ENCODE measurements around the gene UBE2D2.

Gene UBE2D2

DNA sequence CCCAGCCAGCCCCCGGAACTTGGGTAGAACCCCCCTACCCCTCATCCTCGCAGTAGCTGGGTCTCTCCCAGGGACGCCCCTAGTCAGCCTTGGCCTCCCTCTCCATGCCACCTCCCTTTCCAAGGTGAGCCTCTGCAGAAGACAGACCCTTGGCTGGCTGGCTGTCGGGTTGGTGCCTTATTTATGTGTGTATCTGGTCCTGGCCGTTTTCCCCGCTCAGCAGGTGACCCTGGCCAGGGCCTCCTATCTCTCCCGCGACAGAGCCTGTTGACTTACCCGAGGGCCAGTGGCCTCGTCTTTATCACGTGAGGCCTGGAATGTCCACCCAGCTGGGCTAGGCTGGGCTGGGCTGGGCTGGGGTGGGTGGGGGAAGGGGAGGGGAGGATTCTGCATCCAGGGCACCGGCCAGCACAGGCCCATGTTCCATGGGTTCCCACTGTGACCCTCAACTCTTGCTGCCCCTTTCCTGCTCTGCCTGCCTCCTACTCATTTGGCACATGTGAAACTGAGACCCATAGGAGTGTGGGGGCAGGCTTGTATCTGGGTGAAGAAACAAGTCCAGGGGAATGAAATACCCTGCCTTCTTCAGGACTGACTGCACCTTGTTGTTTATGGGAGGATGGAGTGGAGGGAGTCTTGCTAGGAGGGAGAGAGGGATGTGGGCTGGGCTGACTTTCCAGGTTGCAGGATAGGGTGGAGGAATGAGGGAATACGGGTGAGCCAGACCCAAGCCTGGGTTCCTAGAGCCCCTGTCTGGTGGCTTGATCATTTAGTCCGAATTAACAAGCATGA is 90.1 kb downstream of the UBE2D2 start:
- Histone ChIP-seq H3K9ac (ENCODE audit: low read depth in 1 of 2, low read length in 2 of 2) (peak overlapping the region in 1 of 2 donors; percentile 37), H3K27me3 (ENCODE audit: control insufficient read depth in 1 of 2, insufficient read depth in 2 of 2, low read length in 2 of 2) (no peaks in the 10 kb centered on the region), H3K4me1 (ENCODE audit: control insufficient read depth in 1 of 2, insufficient read depth in 2 of 2, low read length in 2 of 2) (peaks cover 51 to 67% of the 10 kb centered on the region in 2 donors), H3K4me3 (ENCODE audit: low read depth in 1 of 2, low read length in 2 of 2) (peak overlapping the region; percentile 62 to 78), H3K27ac (ENCODE audit: low read depth, low read length) (peak overlapping the region; percentile 68), H3K36me3 (ENCODE audit: control insufficient read depth in 1 of 2, insufficient read depth in 2 of 2, low read length in 2 of 2) (no peaks in the 10 kb centered on the region), H3K9me3 (ENCODE audit: control insufficient read depth in 1 of 2, low read length in 2 of 2) (no peaks in the 10 kb centered on the region)

DNA sequence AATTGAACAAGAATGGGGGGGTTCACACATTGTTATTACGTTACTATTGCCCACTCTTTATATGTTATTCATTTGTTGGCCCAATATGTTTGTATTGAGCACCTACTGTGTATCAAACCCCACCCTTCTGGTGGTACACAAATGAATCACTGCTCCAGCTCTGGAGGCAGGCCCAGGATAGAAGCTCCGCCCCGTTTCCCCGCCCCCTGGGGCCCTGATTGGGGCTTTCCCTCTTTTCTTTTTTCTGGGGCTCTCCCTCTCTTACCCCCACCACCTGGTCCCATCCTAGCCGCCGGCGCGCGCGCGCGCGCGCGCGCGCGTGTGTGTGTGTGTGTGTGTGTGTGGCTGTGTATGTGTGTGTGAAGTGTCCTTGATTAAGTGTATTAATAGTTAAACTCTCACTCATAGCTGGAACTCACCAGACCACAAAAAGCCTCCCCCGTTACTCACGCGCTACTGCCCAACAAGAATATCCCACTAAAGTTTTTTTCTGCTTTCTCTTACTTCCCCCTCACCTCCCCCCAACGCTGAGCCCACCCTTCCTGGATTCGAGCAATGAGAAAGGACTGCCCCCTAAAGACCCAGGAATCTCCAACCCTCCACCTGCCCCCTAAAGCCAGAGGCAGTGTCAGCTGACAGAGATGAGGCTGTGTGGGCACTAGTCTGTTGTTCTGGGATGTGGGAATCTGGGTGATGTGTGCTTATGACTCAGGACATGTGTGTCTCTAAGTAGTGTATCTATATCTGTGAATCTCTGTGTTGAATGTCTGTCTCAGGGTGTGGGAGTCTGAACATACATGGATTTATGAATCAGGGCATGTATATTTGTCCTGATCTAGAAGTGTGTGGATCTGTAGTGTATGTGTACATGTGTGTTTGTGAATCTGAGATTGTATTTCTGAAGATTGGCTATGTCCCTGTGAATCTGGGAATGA is 91.0 kb downstream of the UBE2D2 start:
- Histone ChIP-seq H3K9me3 (ENCODE audit: control insufficient read depth in 1 of 2, low read length in 2 of 2) (no peaks in the 10 kb centered on the region), H3K36me3 (ENCODE audit: control insufficient read depth in 1 of 2, insufficient read depth in 2 of 2, low read length in 2 of 2) (no peaks in the 10 kb centered on the region), H3K9ac (ENCODE audit: low read depth in 1 of 2, low read length in 2 of 2) (peak overlapping the region; percentile 8 to 13), H3K4me3 (ENCODE audit: low read depth in 1 of 2, low read length in 2 of 2) (peak overlapping the region; percentile 2 to 27), H3K4me1 (ENCODE audit: control insufficient read depth in 1 of 2, insufficient read depth in 2 of 2, low read length in 2 of 2) (peaks cover 49 to 63% of the 10 kb centered on the region in 2 donors), H3K27ac (ENCODE audit: low read depth, low read length) (peak overlapping the region; percentile 53), H3K27me3 (ENCODE audit: control insufficient read depth in 1 of 2, insufficient read depth in 2 of 2, low read length in 2 of 2) (no peaks in the 10 kb centered on the region)

DNA sequence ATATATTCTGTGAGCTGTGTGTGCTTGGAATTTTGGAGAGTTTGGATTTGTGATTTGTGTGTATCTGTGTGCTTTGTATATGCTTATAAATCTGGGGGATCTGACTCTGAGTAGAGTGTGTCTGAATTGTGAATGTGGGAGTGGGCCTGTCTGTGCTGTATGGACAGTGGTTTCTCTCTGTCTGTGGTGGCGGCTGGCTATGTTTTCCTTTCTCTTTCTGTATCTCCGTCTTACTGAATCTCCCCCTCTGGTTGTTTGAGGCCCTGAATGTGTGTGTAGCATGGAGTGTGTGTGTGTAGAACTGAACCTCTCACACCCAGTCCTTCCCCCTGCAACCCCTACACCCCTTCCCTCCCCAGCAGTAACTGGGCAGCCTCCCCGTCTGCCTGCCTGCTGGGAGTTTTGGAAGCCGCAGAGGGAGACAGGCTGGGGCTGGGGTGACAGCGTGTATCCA is 91.7 kb downstream of the UBE2D2 start:
- Histone ChIP-seq H3K4me3 (ENCODE audit: low read depth in 1 of 2, low read length in 2 of 2) (peak overlapping the region in 1 of 2 donors; percentile 27), H3K4me1 (ENCODE audit: control insufficient read depth in 1 of 2, insufficient read depth in 2 of 2, low read length in 2 of 2) (peaks cover 47 to 61% of the 10 kb centered on the region in 2 donors), H3K9ac (ENCODE audit: low read depth in 1 of 2, low read length in 2 of 2) (peak overlapping the region in 1 of 2 donors; percentile 13), H3K9me3 (ENCODE audit: control insufficient read depth in 1 of 2, low read length in 2 of 2) (no peaks in the 10 kb centered on the region), H3K27ac (ENCODE audit: low read depth, low read length) (peak overlapping the region; percentile 63), H3K27me3 (ENCODE audit: control insufficient read depth in 1 of 2, insufficient read depth in 2 of 2, low read length in 2 of 2) (no peaks in the 10 kb centered on the region), H3K36me3 (ENCODE audit: control insufficient read depth in 1 of 2, insufficient read depth in 2 of 2, low read length in 2 of 2) (no peaks in the 10 kb centered on the region)

DNA sequence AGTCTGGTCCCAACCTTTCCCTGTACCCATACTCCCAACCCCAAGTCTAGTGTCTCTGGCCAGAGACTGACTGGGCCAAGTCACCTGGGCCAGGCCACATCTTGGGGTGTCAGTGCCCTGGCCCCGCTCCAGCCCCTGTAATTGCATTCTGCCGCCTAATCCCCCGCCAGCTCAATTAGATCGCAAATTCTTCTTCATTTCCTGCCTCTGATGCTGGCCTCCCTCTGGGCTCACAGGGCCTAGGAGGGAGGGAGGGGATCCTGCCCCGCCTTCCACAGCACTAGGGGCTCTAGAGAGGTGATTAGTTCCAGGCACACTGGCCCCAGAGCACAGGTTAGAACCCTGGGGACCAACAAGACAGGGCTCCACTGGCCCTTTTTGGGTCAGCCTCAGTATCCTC is 92.5 kb downstream of the UBE2D2 start:
- Histone ChIP-seq H3K4me3 (ENCODE audit: low read depth in 1 of 2, low read length in 2 of 2) (no peak overlapping the region), H3K27me3 (ENCODE audit: control insufficient read depth in 1 of 2, insufficient read depth in 2 of 2, low read length in 2 of 2) (no peaks in the 10 kb centered on the region), H3K4me1 (ENCODE audit: control insufficient read depth in 1 of 2, insufficient read depth in 2 of 2, low read length in 2 of 2) (peaks cover 53 to 67% of the 10 kb centered on the region in 2 donors), H3K36me3 (ENCODE audit: control insufficient read depth in 1 of 2, insufficient read depth in 2 of 2, low read length in 2 of 2) (no peaks in the 10 kb centered on the region), H3K9me3 (ENCODE audit: control insufficient read depth in 1 of 2, low read length in 2 of 2) (no peaks in the 10 kb centered on the region), H3K27ac (ENCODE audit: low read depth, low read length) (peak overlapping the region; percentile 0), H3K9ac (ENCODE audit: low read depth in 1 of 2, low read length in 2 of 2) (no peak overlapping the region)

DNA sequence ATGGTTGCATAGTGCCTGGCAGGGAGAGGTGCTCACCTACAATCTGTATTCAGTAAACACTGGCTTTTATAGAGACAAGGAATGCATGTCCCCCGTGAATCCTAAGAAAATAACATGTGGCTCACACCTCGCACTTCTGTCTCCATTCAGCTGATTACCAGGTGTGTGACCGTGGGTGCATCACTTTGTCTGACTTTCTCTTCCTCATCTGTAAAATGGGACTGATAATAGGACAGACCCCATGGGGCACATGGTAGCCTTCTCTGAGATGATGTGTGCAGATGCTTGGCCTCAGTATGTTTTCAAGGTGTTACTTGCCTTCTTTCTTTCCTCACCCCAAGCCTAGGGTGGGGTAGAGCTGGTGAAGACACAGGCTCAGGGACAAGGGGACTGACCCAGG is 93.3 kb downstream of the UBE2D2 start:
- Histone ChIP-seq H3K27ac (ENCODE audit: low read depth, low read length) (no peak overlapping the region), H3K9me3 (ENCODE audit: control insufficient read depth in 1 of 2, low read length in 2 of 2) (no peaks in the 10 kb centered on the region), H3K36me3 (ENCODE audit: control insufficient read depth in 1 of 2, insufficient read depth in 2 of 2, low read length in 2 of 2) (no peaks in the 10 kb centered on the region), H3K4me3 (ENCODE audit: low read depth in 1 of 2, low read length in 2 of 2) (no peak overlapping the region), H3K9ac (ENCODE audit: low read depth in 1 of 2, low read length in 2 of 2) (no peak overlapping the region), H3K27me3 (ENCODE audit: control insufficient read depth in 1 of 2, insufficient read depth in 2 of 2, low read length in 2 of 2) (no peaks in the 10 kb centered on the region), H3K4me1 (ENCODE audit: control insufficient read depth in 1 of 2, insufficient read depth in 2 of 2, low read length in 2 of 2) (peaks cover 62 to 74% of the 10 kb centered on the region in 2 donors)

DNA sequence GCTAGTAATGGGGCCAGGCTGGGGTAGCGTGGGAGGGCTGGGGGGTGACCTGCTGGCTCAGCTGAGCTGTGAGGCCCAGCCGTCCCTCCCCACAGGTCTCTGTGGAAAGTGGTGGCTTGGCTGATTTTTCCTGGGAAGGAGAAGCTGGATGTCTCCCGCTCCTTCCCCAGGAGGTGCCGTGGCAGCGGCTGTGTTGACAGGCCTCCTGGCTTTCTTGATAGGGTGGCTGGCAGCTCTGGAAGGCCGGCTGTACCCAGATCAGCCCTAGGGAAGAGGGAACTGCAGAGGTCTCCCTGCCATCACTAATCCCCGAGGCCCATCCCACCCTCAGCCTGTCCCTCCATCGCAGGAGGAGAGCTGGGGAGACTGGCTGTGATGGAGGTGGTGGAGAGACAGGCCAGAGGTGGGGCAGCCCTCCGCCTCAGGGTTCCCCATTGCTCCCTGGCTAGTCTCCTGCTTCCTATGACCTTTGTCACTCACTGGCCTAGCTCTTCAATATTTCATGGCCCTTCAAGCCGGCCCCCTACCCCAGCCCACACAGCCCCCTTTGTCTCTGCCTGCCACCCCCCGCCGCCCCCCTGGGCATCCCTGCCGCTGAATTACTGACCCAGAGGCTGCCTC is 93.8 kb downstream of the UBE2D2 start:
- Histone ChIP-seq H3K27me3 (ENCODE audit: control insufficient read depth in 1 of 2, insufficient read depth in 2 of 2, low read length in 2 of 2) (no peaks in the 10 kb centered on the region), H3K36me3 (ENCODE audit: control insufficient read depth in 1 of 2, insufficient read depth in 2 of 2, low read length in 2 of 2) (no peaks in the 10 kb centered on the region), H3K4me1 (ENCODE audit: control insufficient read depth in 1 of 2, insufficient read depth in 2 of 2, low read length in 2 of 2) (peaks cover 66 to 77% of the 10 kb centered on the region in 2 donors), H3K27ac (ENCODE audit: low read depth, low read length) (peak overlapping the region; percentile 51), H3K9ac (ENCODE audit: low read depth in 1 of 2, low read length in 2 of 2) (no peak overlapping the region), H3K4me3 (ENCODE audit: low read depth in 1 of 2, low read length in 2 of 2) (no peak overlapping the region), H3K9me3 (ENCODE audit: control insufficient read depth in 1 of 2, low read length in 2 of 2) (no peaks in the 10 kb centered on the region)

DNA sequence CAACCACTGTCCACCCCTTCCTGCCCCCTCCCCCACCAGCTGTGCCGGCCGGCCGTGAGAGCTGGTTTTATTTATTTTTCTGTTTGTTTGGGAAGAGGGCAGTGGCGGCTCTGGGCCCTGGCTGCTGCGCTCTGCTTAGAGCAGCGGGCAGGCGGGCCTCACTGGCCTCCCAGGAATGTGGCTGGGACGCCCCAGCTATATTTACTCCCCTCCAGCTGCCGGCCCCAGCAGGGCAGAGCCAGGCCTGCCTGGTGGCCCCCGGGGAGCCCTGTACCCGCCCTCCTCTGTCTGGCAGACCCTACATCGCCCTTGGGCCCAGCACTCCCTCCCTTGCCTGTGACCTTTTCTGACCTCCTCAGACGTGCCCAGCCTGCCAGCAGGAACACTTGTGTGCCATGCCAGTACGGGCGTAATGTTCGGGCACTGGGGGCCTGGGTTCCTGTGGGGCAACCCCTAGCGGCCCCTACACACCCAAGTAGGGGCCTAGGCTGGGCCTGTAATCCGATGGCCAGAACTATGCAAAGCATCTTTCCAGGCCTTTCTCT is 94.7 kb downstream of the UBE2D2 start:
- Histone ChIP-seq H3K4me3 (ENCODE audit: low read depth in 1 of 2, low read length in 2 of 2) (no peak overlapping the region), H3K9ac (ENCODE audit: low read depth in 1 of 2, low read length in 2 of 2) (peak overlapping the region in 1 of 2 donors; percentile 16), H3K27me3 (ENCODE audit: control insufficient read depth in 1 of 2, insufficient read depth in 2 of 2, low read length in 2 of 2) (no peaks in the 10 kb centered on the region), H3K36me3 (ENCODE audit: control insufficient read depth in 1 of 2, insufficient read depth in 2 of 2, low read length in 2 of 2) (no peaks in the 10 kb centered on the region), H3K9me3 (ENCODE audit: control insufficient read depth in 1 of 2, low read length in 2 of 2) (no peaks in the 10 kb centered on the region), H3K4me1 (ENCODE audit: control insufficient read depth in 1 of 2, insufficient read depth in 2 of 2, low read length in 2 of 2) (peaks cover 65 to 77% of the 10 kb centered on the region in 2 donors), H3K27ac (ENCODE audit: low read depth, low read length) (peak overlapping the region; percentile 51)

DNA sequence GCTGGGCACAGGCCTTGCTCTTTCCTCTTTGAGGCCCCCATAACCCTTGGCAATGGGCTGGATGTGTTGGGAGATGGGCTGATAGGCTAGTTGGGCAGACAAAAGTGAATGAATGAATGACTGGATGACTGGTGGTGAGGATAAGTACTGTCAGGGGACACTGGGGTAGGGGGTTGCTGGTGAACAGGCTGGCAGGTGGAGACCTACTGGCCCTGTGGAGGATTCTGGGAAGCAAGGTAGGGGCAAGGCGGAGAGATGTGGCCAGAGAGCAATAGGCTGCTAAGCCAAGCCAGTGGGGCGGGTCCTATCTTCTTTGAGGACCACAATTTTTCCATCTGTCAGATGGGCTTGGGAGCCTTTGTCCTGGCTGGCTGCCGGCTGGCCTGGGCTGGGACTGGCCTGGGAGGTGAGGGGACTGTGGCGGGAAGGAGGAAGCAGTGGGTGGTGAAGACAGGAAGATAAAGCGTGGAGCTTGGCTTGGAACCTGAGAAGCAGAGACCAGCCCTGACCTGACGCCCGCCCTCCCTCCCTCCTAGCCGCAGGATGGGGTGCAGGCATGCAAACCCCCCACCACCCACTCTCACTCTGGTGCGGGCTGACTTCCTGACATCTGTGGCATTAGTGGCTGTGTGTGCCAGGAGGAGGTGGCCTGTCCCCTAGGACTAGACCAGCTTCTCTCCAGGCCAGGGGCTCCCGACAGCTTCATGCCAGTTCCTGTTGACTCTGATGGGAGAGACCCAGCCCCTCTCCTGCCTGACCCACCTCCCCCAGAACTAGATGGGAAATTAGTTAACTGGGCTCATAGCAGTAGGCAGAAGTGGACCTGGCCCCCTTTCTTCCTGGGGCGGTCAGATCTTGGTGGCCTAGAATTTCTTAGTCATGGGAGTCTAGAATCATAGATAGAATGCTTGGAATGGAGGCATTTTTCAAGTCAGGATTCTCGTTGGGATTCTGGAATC is 96.5 kb downstream of the UBE2D2 start:
- H3K4me3 ChIP-seq (ENCODE audit: low read depth in 1 of 2, low read length in 2 of 2), result peak overlapping the region in 1 of 2 donors; percentile 5
- H3K9me3 ChIP-seq (ENCODE audit: control insufficient read depth in 1 of 2, low read length in 2 of 2), result no peaks in the 10 kb centered on the region
- H3K27ac ChIP-seq (ENCODE audit: low read depth, low read length), result peak overlapping the region; percentile 62
- no peaks in the 10 kb centered on the region for H3K36me3 ChIP-seq (ENCODE audit: control insufficient read depth in 1 of 2, insufficient read depth in 2 of 2, low read length in 2 of 2)
- no peaks in the 10 kb centered on the region for H3K27me3 ChIP-seq (ENCODE audit: control insufficient read depth in 1 of 2, insufficient read depth in 2 of 2, low read length in 2 of 2)
- H3K4me1 ChIP-seq (ENCODE audit: control insufficient read depth in 1 of 2, insufficient read depth in 2 of 2, low read length in 2 of 2), result peaks cover 60 to 72% of the 10 kb centered on the region in 2 donors
- H3K9ac ChIP-seq (ENCODE audit: low read depth in 1 of 2, low read length in 2 of 2), result no peak overlapping the region

DNA sequence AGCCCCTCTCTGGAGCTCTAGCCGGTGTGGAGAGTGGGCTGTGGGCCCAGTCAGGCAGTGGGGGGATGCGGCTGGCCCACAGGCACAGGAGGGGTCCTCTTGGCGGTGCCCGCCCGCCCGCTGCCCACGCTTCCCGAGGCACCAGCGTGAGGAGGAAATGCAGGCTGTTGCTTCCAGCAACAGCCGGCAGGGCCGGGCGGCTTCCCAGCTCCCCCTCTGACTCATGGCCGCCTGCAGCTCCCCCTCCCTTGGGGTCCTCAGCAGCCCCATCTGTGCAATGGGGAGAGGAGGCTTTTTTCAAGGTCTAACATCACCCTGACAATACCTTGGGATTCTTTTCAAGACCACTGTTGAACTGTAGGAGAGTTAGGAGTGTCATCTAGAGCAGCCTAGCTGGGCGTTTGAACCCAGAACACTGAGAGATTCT is 97.4 kb downstream of the UBE2D2 start:
- H3K9me3 ChIP-seq (ENCODE audit: control insufficient read depth in 1 of 2, low read length in 2 of 2), result no peaks in the 10 kb centered on the region
- H3K9ac ChIP-seq (ENCODE audit: low read depth in 1 of 2, low read length in 2 of 2), result peak overlapping the region in 1 of 2 donors; percentile 54
- H3K4me3 ChIP-seq (ENCODE audit: low read depth in 1 of 2, low read length in 2 of 2), result peak overlapping the region in 1 of 2 donors; percentile 5
- H3K27me3 ChIP-seq (ENCODE audit: control insufficient read depth in 1 of 2, insufficient read depth in 2 of 2, low read length in 2 of 2), result no peaks in the 10 kb centered on the region
- H3K4me1 ChIP-seq (ENCODE audit: control insufficient read depth in 1 of 2, insufficient read depth in 2 of 2, low read length in 2 of 2), result peaks cover 53 to 64% of the 10 kb centered on the region in 2 donors
- H3K36me3 ChIP-seq (ENCODE audit: control insufficient read depth in 1 of 2, insufficient read depth in 2 of 2, low read length in 2 of 2), result no peaks in the 10 kb centered on the region
- peak overlapping the region; percentile 62 for H3K27ac ChIP-seq (ENCODE audit: low read depth, low read length)
